CD14-positive monocyte (primary cell): ENCODE data around the gene KCNT1. TPM values are rescaled to one million over a fixed set of nuclear protein-coding genes. Genes with fewer than 3 reads are reported as not detected.

Experiments used
- DNase-seq, 3 donors: peaks; one replicate each; pipeline ENCODE4 v3.0.0-alpha.2; 2011 to 2022
- H2AFZ ChIP-seq: 2 replicates; pipeline ENCODE4 v1.6.0; 2012; ENCODE audit warnings: mild to moderate bottlenecking, low read depth, low read length, inconsistent platforms; ENCODE audit not compliant: insufficient read depth, poor library complexity, severe bottlenecking
- H3K27ac ChIP-seq, 2 donors: 1 replicate in 1 of 2; 2 replicates in 1 of 2; pipeline ENCODE4 v1.5.1; 2012 to 2013; ENCODE audit warnings: low read length in 2 of 2, control low read depth in 1 of 2, inconsistent platforms in 1 of 2, low read depth in 1 of 2, mild to moderate bottlenecking in 1 of 2
- H3K27me3 ChIP-seq, 2 donors: one replicate each; pipeline versions ENCODE4 v1.6.0 to v1.6.1; 2011 to 2013; ENCODE audit warnings: low read length in 2 of 2; ENCODE audit not compliant: control insufficient read depth in 2 of 2, insufficient read depth in 2 of 2
- H3K36me3 ChIP-seq, 2 donors: replicated peaks in 1 of 2; 1 replicate in 1 of 2; 2 replicates in 1 of 2; pipeline versions ENCODE4 v1.5.1 to v1.6.1; 2012 to 2013; ENCODE audit warnings: low read length in 2 of 2, control low read depth in 1 of 2, inconsistent platforms in 1 of 2, mild to moderate bottlenecking in 1 of 2; ENCODE audit not compliant: insufficient read depth in 2 of 2, control insufficient read depth in 1 of 2
- H3K4me1 ChIP-seq, 2 donors: 1 replicate in 1 of 2; 2 replicates in 1 of 2; pipeline versions ENCODE4 v1.5.1 to v1.6.1; 2012 to 2013; ENCODE audit warnings: low read length in 2 of 2, control low read depth in 1 of 2, inconsistent platforms in 1 of 2, mild to moderate bottlenecking in 1 of 2, moderate library complexity in 1 of 2; ENCODE audit not compliant: insufficient read depth in 2 of 2, control insufficient read depth in 1 of 2
- H3K4me2 ChIP-seq: replicated peaks from 2 replicates; pipeline ENCODE3; 2012; ENCODE audit warnings: low read length, moderate library complexity, mild to moderate bottlenecking; ENCODE audit not compliant: poor library complexity, severe bottlenecking; ENCODE audit errors: extremely low read depth
- H3K4me3 ChIP-seq, 3 experiments: fragments of 200-600 bp in 1 of 3; sonication (generic) in 1 of 3; replicated peaks in 1 of 3; 1 replicate in 2 of 3; 2 replicates in 1 of 3; pipeline ENCODE4 v1.5.1; 2011 to 2013; ENCODE audit warnings: low read length in 3 of 3, mild to moderate bottlenecking in 3 of 3, control low read depth in 2 of 3, low read depth in 2 of 3, inconsistent platforms in 1 of 3, moderate library complexity in 1 of 3
- H3K79me2 ChIP-seq: 2 replicates; pipeline ENCODE4 v1.6.0; 2012; ENCODE audit warnings: mild to moderate bottlenecking, control low read depth, inconsistent platforms, low read length, moderate library complexity; ENCODE audit not compliant: insufficient read depth
- H3K9ac ChIP-seq: 2 replicates; pipeline ENCODE4 v1.6.0; 2017; ENCODE audit warnings: low read length, mild to moderate bottlenecking; ENCODE audit not compliant: insufficient read depth, poor library complexity, severe bottlenecking
- H3K9me3 ChIP-seq, 2 donors: replicated peaks in 1 of 2; 1 replicate in 1 of 2; 2 replicates in 1 of 2; pipeline versions ENCODE4 v1.5.1 to v1.6.1; 2012 to 2013; ENCODE audit warnings: low read length in 2 of 2, control low read depth in 1 of 2; ENCODE audit not compliant: control insufficient read depth in 1 of 2, insufficient read depth in 1 of 2
- H4K20me1 ChIP-seq: 2 replicates; pipeline ENCODE4 v1.6.0; 2012; ENCODE audit warnings: mild to moderate bottlenecking, low read length, control low read depth, moderate library complexity; ENCODE audit not compliant: insufficient read depth
- H3K27ac Mint-ChIP-seq, 7 donors: one replicate each; pipeline ENCODE4 v1.8.0; 2020; ENCODE audit warnings: mild to moderate bottlenecking in 7 of 7, mixed read lengths in 7 of 7, moderate library complexity in 6 of 7, inconsistent platforms in 2 of 7
- H3K27me3 Mint-ChIP-seq, 3 donors: one replicate each; pipeline ENCODE4 v1.8.0; 2021 to 2022; ENCODE audit warnings: low read depth in 3 of 3, mild to moderate bottlenecking in 3 of 3, mixed read lengths in 3 of 3, moderate library complexity in 3 of 3, inconsistent platforms in 1 of 3
- H3K36me3 Mint-ChIP-seq, 2 donors: one replicate each; pipeline ENCODE4 v1.8.0; 2020; ENCODE audit warnings: mixed read lengths in 2 of 2, inconsistent platforms in 1 of 2, mild to moderate bottlenecking in 1 of 2
- H3K4me1 Mint-ChIP-seq: one replicate; pipeline ENCODE4 v1.8.0; 2020; ENCODE audit warnings: mild to moderate bottlenecking, mixed read lengths
- H3K4me3 Mint-ChIP-seq, 2 donors: one replicate each; pipeline ENCODE4 v1.8.0; 2020; ENCODE audit warnings: mild to moderate bottlenecking in 2 of 2, mixed read lengths in 2 of 2, moderate library complexity in 1 of 2
- H3K9me3 Mint-ChIP-seq, 7 donors: one replicate each; pipeline ENCODE4 v1.8.0; 2020 to 2022; ENCODE audit warnings: mixed read lengths in 7 of 7, mild to moderate bottlenecking in 6 of 7, moderate library complexity in 6 of 7, inconsistent platforms in 2 of 7
- WGBS: methylation state at CpG from one replicate; pipeline ENCODE4 v1.1.5; 2013; ENCODE audit warnings: missing lambda C conversion rate; ENCODE audit not compliant: insufficient coverage; 5-methylcytosine and 5-hydroxymethylcytosine counted together
- intact Hi-C, 2 donors: fragments of 100-400 bp; cut with micrococcal nuclease; formaldehyde crosslinking; loops; one replicate each; pipeline versions ENCODE4 v1.15.0 to v1.15.1; 2023
- polyA plus RNA-seq, 3 donors: library from polyadenylated mRNA; depleted of rRNA in 1 of 3; unstranded in 2 of 3; stranded (reverse) in 1 of 3; fragments of 300-500 nt in 2 of 3; fragments of >200 nt in 1 of 3; fragmentation: Illumina TruSeq in 2 of 3; gene quantifications; 1 replicate in 2 of 3; 2 replicates in 1 of 3; pipeline ENCODE4 v1.2.3, GENCODE V29; 2012 to 2021
- TF ChIP-seq, protein P1 (sequence below): fragments of 200-600 bp; IDR thresholded peaks from one replicate; pipeline ENCODE4 v1.8.0; 2022; ENCODE audit warnings: antibody characterized with exemption, mild to moderate bottlenecking

Gene KCNT1
- polyA plus RNA-seq, 3 donors, result not detected

DNA sequence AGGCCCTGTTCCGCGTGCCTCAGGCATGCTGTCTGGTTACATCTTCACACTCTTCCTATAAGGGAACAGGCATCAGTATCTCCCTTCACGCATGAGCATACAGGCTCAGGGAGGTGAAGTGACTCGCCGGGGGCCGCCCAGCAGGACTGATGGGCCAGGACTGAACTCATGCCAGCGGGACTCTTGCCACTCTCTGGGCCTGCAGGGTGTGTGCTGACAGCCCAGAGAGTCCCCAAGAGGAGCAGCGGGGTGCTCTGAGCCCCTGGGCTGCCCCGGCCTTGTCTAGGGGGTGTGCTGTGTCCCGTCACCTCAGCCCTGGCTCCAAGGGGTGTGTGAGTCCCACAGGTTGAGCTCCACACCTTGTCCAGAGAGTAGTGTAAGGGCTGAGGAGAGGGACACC, 9.9 kb downstream of the KCNT1 start:
- DNase-seq, result no peak
- H3K4me1 Mint-ChIP-seq, result no peaks in the 10 kb centered on the region
- WGBS, result 91% methylated on average over 8 of the region's 10 CpGs
- H3K27me3 ChIP-seq, result peaks cover 2 to 29% of the 10 kb centered on the region in 2 donors
- no peaks in the 10 kb centered on the region for H3K4me1 ChIP-seq
- H3K4me3 Mint-ChIP-seq, result no peak overlapping the region
- H3K36me3 Mint-ChIP-seq, result no peaks in the 10 kb centered on the region
- intact Hi-C loops, result no loop called here
- peaks cover 27 to 41% (median 36%) of the 10 kb centered on the region in 3 donors for H3K27me3 Mint-ChIP-seq
- no peak overlapping the region for H2AFZ ChIP-seq
- no peaks in the 10 kb centered on the region for H4K20me1 ChIP-seq
- H3K4me3 ChIP-seq, result no peak overlapping the region
- no peak overlapping the region for H3K9ac ChIP-seq
- no peaks in the 10 kb centered on the region for H3K36me3 ChIP-seq
- H3K4me2 ChIP-seq, result no peak overlapping the region
- TF ChIP-seq, protein P1, sequence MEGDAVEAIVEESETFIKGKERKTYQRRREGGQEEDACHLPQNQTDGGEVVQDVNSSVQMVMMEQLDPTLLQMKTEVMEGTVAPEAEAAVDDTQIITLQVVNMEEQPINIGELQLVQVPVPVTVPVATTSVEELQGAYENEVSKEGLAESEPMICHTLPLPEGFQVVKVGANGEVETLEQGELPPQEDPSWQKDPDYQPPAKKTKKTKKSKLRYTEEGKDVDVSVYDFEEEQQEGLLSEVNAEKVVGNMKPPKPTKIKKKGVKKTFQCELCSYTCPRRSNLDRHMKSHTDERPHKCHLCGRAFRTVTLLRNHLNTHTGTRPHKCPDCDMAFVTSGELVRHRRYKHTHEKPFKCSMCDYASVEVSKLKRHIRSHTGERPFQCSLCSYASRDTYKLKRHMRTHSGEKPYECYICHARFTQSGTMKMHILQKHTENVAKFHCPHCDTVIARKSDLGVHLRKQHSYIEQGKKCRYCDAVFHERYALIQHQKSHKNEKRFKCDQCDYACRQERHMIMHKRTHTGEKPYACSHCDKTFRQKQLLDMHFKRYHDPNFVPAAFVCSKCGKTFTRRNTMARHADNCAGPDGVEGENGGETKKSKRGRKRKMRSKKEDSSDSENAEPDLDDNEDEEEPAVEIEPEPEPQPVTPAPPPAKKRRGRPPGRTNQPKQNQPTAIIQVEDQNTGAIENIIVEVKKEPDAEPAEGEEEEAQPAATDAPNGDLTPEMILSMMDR, result no peak
- no peaks in the 10 kb centered on the region for H3K79me2 ChIP-seq
- no peak overlapping the region for H3K27ac ChIP-seq
- H3K9me3 Mint-ChIP-seq, result peaks cover 0 to 7% (median 0%) of the 10 kb centered on the region in 7 donors
- H3K9me3 ChIP-seq, result no peaks in the 10 kb centered on the region
- no peak overlapping the region for H3K27ac Mint-ChIP-seq

DNA sequence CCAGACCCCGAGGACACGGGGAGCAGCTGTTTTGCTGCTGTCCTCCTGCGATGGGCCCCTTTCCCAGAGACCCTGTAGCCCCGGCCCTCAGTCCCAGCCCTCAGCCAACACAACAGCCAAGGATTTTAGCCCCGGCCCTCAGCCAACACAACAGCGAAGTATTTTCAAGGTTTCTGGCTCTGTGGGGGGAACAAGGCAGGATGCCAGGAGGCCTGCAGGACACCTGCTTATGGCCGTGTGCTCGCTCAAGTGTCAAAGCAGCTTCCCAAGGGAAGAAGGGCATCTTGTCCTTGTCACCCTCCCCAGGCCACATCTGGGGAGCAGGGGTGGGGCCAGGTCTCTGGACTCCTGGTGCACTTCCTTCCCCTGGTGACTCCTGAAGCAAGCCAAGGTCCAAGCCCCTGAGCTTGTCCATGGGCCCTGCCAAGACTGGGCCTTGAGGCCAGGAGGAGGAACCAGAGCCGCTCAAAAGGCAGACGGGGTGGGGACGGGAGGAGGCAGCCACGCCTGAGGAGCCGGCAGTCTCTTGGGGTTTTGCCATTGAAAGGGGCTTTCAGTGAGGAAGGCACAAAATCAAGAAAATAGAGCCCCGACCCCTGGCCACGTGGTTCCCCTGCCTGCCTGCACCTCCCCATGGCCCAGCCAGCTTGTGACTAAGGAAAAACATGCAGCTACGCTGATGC, 10.8 kb downstream of the KCNT1 start:
- TF ChIP-seq, protein P1, result no peak
- H3K27me3 Mint-ChIP-seq, result peaks cover 30 to 43% (median 36%) of the 10 kb centered on the region in 3 donors

More for the DNA sequence above, 10.8 kb downstream of the KCNT1 start:
- Mint-ChIP-seq H3K4me1 (no peaks in the 10 kb centered on the region), H3K36me3 (no peaks in the 10 kb centered on the region), H3K9me3 (peaks cover 0 to 7% (median 0%) of the 10 kb centered on the region in 7 donors), H3K4me3 (no peak overlapping the region), H3K27ac (no peak overlapping the region)
- DNase-seq, result no peak
- Histone ChIP-seq H3K27me3 (peaks cover 2 to 29% of the 10 kb centered on the region in 2 donors), H2AFZ (no peak overlapping the region), H3K9ac (no peak overlapping the region), H3K4me1 (no peaks in the 10 kb centered on the region), H3K79me2 (no peaks in the 10 kb centered on the region), H3K27ac (no peak overlapping the region), H3K4me2 (no peak overlapping the region), H3K36me3 (no peaks in the 10 kb centered on the region), H3K9me3 (no peaks in the 10 kb centered on the region), H3K4me3 (no peak overlapping the region), H4K20me1 (no peaks in the 10 kb centered on the region)
- WGBS, result 73% methylated on average over 11 of the region's 16 CpGs
- intact Hi-C loops, result no loop called here
